Measurements from ENCODE around the gene ADM5. TPM values are rescaled to one million over a fixed set of nuclear protein-coding genes. Genes with fewer than 3 reads are reported as not detected.
A peak's percentile ranks its signal among the peaks of the same experiment; 100 is the strongest.

ADM5 gene
- polyA plus RNA-seq, 2 of the 4 experiments (the other 2 are of a cell fraction) = 2.0 to 4.3 TPM

DNA sequence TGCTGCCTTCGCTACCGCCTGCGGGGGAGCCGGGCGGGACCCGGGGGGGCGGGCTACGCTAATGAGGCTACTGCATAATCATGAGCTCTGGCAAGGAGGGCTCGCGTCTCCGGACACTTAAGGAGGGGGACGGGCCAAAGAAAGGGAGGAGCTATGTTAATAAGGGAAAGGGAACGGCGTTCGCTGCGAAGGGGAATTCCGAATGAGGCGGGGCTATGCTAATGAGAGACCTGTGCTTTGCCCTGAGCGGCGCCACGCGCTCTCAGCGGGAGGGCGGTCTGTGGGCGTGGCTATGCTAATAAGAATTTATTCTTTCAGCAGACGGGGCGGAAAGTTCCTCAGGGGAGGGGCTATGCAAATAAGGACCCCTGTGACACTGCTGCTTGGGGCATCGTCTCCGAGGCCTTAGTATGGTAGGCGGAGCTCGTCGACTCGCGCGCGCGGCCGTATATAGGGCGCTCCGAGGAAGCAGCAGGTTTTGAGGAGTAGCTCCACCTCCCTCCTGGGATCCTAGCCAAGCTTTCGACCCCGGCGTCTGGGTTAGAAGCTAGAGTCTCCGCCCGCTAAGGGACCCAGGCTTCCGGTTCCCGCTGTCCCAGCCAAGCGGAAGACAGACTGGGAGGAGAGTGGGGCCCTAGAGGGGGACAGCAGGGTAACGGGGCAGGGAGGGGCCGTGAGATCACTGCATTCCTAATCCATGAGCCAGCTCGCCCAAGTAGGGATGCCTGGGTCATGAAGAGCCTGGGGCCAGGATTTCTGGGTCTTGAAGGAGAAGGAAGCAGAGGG, 49.1 kb upstream of the ADM5 start, which contains the start of gene RRAS (continued):
- no peak for TF ChIP-seq HOXB5 (CRISPR knock-in tag; IDR thresholded peaks at IDR 0.05)
- no peak for TF ChIP-seq CHD2 (IDR thresholded peaks at IDR 0.05; ENCODE audit: low read length, partially characterized antibody)
- TF ChIP-seq ATOH8 (CRISPR knock-in tag; IDR thresholded peaks at IDR 0.05; ENCODE audit: low read depth) = no peak
- no peak for TF ChIP-seq ZNF302 (CRISPR knock-in tag; IDR thresholded peaks at IDR 0.05)
- no peak for TF ChIP-seq EHF (CRISPR knock-in tag; IDR thresholded peaks at IDR 0.05)
- no peak for TF ChIP-seq HEYL (CRISPR knock-in tag; IDR thresholded peaks at IDR 0.05)
- TF ChIP-seq JUN (IDR thresholded peaks at IDR 0.05) = peak; percentile 90 to 95
- no peak for TF ChIP-seq USF2 (IDR thresholded peaks at IDR 0.05)
- peak; percentile 93 for TF ChIP-seq MYC (IDR thresholded peaks at IDR 0.05; ENCODE audit: borderline replicate concordance, low read length)
- no peak for TF ChIP-seq ELK1 (IDR thresholded peaks at IDR 0.05; ENCODE audit: low read depth, low read length)
- no peak for TF ChIP-seq ZC3H11A (IDR thresholded peaks at IDR 0.05)
- TF ChIP-seq MAFK (IDR thresholded peaks at IDR 0.05; ENCODE audit: partially characterized antibody) = peak; percentile 64
- peak; percentile 13 to 42; a peak in 1 of 5 replicates for TF ChIP-seq EP300 (IDR thresholded peaks at IDR 0.05)
- TF ChIP-seq FOSL2 (IDR thresholded peaks at IDR 0.05) = peak; percentile 81
- peak; percentile 97 for TF ChIP-seq FOSL2 (CRISPR knock-in tag; IDR thresholded peaks at IDR 0.05)
- TF ChIP-seq KDM1A (IDR thresholded peaks at IDR 0.05; ENCODE audit: low read depth) = no peak
- no peak for TF ChIP-seq ESRRA (IDR thresholded peaks at IDR 0.05; ENCODE audit: borderline replicate concordance, low read length)
- TF ChIP-seq MAX (IDR thresholded peaks at IDR 0.05) = peak; percentile 65
- TF ChIP-seq RFX5 (IDR thresholded peaks at IDR 0.05) = no peak; the same call in 1 of the 2 replicates
- TF ChIP-seq RARB (CRISPR knock-in tag; IDR thresholded peaks at IDR 0.05) = no peak
- TF ChIP-seq CHD4 (IDR thresholded peaks at IDR 0.05; ENCODE audit: borderline replicate concordance) = no peak
- peak; percentile 51; the same call in 1 of the 2 replicates for TF ChIP-seq JUNB (IDR thresholded peaks at IDR 0.05)
- TF ChIP-seq POLR2AphosphoS2 (conservative IDR thresholded peaks at IDR 0.05; ENCODE audit: low read length) = no peak
- TF ChIP-seq, protein P1, sequence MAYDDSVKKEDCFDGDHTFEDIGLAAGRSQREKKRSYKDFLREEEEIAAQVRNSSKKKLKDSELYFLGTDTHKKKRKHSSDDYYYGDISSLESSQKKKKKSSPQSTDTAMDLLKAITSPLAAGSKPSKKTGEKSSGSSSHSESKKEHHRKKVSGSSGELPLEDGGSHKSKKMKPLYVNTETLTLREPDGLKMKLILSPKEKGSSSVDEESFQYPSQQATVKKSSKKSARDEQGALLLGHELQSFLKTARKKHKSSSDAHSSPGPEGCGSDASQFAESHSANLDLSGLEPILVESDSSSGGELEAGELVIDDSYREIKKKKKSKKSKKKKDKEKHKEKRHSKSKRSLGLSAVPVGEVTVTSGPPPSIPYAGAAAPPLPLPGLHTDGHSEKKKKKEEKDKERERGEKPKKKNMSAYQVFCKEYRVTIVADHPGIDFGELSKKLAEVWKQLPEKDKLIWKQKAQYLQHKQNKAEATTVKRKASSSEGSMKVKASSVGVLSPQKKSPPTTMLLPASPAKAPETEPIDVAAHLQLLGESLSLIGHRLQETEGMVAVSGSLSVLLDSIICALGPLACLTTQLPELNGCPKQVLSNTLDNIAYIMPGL (CRISPR knock-in tag; IDR thresholded peaks at IDR 0.05; ENCODE audit: borderline replicate concordance) = no peak
- TF ChIP-seq CBX2 (IDR thresholded peaks at IDR 0.05; ENCODE audit: borderline replicate concordance, low read depth) = no peak
- TF ChIP-seq BCL3 (IDR thresholded peaks at IDR 0.05) = peak; percentile 73; the same call in 2 of the 3 replicates
- no peak for TF ChIP-seq NFE2L2 (conservative IDR thresholded peaks at IDR 0.05; ENCODE audit: low read length)
- TF ChIP-seq FOXS1 (CRISPR knock-in tag; IDR thresholded peaks at IDR 0.05) = no peak
- no peak for TF ChIP-seq NR3C1 (IDR thresholded peaks at IDR 0.05)
- no peak for TF ChIP-seq RCOR1 (IDR thresholded peaks at IDR 0.05; ENCODE audit: low read depth, low read length)
- no peak for TF ChIP-seq HDAC2 (IDR thresholded peaks at IDR 0.05)
- TF ChIP-seq HOXB13 (CRISPR knock-in tag; IDR thresholded peaks at IDR 0.05; ENCODE audit: low read depth) = no peak
- TF ChIP-seq, protein P2, sequence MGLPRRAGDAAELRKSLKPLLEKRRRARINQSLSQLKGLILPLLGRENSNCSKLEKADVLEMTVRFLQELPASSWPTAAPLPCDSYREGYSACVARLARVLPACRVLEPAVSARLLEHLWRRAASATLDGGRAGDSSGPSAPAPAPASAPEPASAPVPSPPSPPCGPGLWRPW (IDR thresholded peaks at IDR 0.05) = no peak
- TF ChIP-seq RAD21 (conservative IDR thresholded peaks at IDR 0.05 in 1 of 2, IDR thresholded peaks at IDR 0.05 in 1 of 2) = no peak; a peak in 1 of 5 replicates
- no peak for TF ChIP-seq ZSCAN20 (CRISPR knock-in tag; IDR thresholded peaks at IDR 0.05)
- peak in 1 of 2 experiments; percentile 13; a peak in 1 of 4 replicates for TF ChIP-seq CEBPB (IDR thresholded peaks at IDR 0.05)
- no peak; the same call in none of the 2 replicates for TF ChIP-seq POLR2A (IDR thresholded peaks at IDR 0.05; ENCODE audit: low read length)
